Measurements from ENCODE around the gene FRG2C.
"Not testable (repeated sequence)": the region's sequence is repeated elsewhere in the genome, so short reads cannot be mapped to it uniquely, and the experiment has no call there.

DNA sequence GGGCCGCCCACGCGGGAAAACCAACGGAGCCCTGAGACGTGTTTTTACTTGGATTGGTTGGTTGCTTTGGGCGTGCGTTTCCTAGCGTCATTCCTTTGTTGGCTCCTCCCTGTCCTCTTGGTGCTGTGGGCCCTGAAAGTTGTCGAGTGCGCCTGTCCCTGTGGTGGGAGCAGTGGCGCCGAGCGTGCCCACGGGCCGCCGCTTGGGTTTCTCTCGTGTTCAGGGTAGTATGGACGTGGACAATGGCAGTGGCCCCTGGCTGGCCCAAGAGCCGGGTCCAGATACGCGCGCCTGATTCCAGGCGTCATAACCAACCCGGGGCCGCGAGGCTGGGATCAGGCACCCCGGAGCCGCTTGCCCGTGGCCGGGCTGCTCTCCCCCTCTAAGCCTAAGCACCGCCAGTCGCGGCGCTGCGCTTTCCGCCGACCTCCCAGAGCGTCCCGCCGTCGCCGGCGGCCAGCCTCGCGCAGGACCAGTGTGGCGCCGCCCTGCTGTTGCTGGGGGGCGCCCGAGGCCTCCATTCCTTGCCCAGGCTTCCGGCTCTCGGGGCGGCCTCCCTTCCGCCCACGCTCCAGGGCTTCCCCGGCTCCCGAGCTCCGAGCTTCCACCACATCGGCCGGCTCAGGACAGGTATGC is 8.1 kb downstream of the FRG2C start:
- TF ChIP-seq CTCF (conservative IDR thresholded peaks at IDR 0.05; ENCODE audit: low read depth, low read length); BHLHE40 (IDR thresholded peaks at IDR 0.05; ENCODE audit: low read depth, low read length); MAZ (IDR thresholded peaks at IDR 0.05; ENCODE audit: borderline replicate concordance, low read depth, low read length); FOS (IDR thresholded peaks at IDR 0.05; ENCODE audit: low read depth, low read length); SMC3 (IDR thresholded peaks at IDR 0.05; ENCODE audit: low read depth, low read length); POLR2A (IDR thresholded peaks at IDR 0.05; ENCODE audit: low read depth, low read length); CHD1 (IDR thresholded peaks at IDR 0.05; ENCODE audit: low read depth, low read length); MXI1 (IDR thresholded peaks at IDR 0.05; ENCODE audit: borderline replicate concordance, low read depth, low read length); CEBPB (IDR thresholded peaks at IDR 0.05; ENCODE audit: low read depth, low read length): not testable (repeated sequence)
- TF ChIP-seq, protein P1, sequence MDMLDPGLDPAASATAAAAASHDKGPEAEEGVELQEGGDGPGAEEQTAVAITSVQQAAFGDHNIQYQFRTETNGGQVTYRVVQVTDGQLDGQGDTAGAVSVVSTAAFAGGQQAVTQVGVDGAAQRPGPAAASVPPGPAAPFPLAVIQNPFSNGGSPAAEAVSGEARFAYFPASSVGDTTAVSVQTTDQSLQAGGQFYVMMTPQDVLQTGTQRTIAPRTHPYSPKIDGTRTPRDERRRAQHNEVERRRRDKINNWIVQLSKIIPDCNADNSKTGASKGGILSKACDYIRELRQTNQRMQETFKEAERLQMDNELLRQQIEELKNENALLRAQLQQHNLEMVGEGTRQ (IDR thresholded peaks at IDR 0.05; ENCODE audit: low read depth, low read length): not testable (repeated sequence)

Measured in IMR-90 (cell line).